LNCAP (cell line): ENCODE data around the gene CHDH.

Source experiments
- TF ChIP-seq, protein P1 (sequence below): fragments of 450-650 bp; IDR thresholded peaks from 2 replicates; pipeline ENCODE4 v1.5.1; 2017; ENCODE audit warnings: mild to moderate bottlenecking

The CHDH gene

DNA sequence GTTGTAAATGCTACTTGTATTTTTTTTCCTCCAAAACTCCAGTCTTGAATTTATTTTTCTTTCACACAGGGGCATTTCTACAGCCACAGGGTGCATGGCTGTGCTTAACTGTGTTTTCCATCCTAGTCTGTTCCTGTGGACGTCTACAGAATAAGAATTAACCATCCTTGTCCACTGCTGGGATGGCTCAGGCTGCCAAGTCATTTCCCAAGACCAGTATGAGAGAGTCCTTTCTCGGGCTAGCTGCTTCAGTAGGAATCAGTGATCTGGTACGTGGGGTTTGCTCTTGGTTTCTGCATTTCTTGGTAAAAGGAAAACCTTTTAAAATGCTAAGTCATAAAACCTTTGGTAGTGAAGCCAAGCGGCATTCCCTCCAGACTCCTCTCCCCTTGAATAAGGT, 29.8 kb downstream of the CHDH start:
- TF ChIP-seq, protein P1, sequence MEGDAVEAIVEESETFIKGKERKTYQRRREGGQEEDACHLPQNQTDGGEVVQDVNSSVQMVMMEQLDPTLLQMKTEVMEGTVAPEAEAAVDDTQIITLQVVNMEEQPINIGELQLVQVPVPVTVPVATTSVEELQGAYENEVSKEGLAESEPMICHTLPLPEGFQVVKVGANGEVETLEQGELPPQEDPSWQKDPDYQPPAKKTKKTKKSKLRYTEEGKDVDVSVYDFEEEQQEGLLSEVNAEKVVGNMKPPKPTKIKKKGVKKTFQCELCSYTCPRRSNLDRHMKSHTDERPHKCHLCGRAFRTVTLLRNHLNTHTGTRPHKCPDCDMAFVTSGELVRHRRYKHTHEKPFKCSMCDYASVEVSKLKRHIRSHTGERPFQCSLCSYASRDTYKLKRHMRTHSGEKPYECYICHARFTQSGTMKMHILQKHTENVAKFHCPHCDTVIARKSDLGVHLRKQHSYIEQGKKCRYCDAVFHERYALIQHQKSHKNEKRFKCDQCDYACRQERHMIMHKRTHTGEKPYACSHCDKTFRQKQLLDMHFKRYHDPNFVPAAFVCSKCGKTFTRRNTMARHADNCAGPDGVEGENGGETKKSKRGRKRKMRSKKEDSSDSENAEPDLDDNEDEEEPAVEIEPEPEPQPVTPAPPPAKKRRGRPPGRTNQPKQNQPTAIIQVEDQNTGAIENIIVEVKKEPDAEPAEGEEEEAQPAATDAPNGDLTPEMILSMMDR = no peak

DNA sequence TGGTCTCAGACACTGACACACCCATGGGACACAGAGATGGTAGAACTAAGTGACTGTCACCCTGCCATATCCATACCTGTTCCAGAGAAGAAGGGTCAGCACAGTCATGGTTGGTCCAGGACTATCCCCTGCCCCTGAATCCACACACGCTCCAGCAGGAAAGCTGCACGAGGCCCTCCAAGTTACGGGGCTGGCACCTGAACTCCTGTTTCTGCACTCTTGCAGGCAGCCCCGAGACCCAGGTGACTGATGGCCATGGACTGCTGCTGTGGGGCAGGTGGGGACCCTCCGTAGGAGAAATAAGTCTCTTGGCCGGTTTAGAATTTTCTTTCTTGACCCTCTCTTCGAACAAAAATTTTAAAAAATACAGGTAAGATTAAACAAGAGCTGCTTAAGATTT, 30.6 kb downstream of the CHDH start:
- TF ChIP-seq, protein P1 = no peak

DNA sequence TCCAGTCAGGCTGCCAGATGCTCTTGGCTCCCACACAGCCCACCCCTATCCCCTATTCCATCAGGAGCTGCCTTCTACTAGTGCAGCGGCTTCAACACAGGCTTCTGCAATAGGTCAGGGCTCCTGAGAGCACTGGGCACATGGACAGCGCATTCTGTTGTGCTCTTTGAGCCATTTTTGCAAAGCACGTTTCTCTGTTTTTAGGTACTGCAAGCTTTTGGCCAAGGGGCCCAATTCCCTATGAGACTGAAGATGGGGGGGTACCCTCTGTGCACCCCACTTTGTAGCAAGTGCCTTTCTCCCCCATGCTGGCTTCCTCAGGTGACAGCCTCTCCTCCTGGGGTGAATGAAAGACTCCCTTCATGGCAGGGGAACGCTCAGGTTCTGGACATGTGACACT, 31.2 kb downstream of the CHDH start:
- TF ChIP-seq, protein P1 = no peak

DNA sequence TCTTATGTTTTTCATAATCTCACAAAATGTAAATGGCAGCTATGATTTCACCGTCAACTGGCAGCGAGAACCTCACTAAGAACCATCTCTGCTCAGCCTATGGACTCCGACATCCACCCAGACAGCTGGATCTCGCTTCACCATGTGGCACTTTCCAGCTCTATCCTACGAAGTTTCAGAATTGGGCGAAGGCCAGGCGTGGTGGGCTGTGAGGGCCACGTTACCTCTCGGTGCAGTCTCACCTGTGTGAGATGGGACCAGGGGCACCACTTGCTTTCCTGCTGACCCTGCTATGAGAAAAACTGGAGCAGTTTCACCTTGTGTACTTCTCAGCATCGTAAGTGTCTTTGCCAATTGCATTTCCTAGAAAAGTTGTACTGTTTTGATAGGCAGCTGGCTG, 32.3 kb downstream of the CHDH start:
- TF ChIP-seq, protein P1 = no peak

DNA sequence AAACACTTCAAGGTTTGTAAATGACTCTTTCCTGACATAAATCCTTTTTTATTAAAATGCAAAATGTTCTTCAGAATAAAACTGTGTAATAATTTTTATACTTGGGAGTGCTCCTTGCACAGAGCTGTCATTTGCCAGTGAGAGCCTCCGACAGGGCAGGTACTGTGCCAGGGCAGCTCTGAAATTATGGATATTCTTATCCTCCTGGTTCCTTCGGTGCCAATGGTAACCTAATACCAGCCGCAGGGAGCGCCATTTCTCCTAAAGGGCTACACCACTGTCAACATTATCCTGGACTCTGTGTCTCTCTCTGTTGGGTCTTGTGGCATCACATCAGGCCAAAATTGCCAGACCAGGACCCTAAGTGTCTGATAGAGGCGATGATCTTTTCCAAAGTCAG, 33.0 kb downstream of the CHDH start:
- TF ChIP-seq, protein P1 = no peak

DNA sequence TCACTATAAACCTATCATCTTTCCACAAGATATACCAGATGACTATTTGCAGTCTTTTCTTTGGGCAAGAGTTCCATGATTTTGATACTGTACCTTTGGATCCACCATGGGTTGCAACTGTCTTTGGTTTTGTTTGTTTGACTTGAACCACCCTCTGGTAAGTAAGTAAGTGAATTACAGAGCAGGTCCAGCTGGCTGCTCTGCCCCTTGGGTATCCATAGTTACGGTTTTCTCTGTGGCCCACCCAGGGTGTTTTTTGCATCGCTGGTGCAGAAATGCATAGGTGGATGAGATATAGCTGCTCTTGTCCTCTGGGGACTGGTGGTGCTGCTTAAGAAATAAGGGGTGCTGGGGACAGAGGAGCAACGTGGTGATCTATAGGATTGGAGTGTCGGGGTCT, 33.8 kb downstream of the CHDH start:
- TF ChIP-seq, protein P1 = no peak

DNA sequence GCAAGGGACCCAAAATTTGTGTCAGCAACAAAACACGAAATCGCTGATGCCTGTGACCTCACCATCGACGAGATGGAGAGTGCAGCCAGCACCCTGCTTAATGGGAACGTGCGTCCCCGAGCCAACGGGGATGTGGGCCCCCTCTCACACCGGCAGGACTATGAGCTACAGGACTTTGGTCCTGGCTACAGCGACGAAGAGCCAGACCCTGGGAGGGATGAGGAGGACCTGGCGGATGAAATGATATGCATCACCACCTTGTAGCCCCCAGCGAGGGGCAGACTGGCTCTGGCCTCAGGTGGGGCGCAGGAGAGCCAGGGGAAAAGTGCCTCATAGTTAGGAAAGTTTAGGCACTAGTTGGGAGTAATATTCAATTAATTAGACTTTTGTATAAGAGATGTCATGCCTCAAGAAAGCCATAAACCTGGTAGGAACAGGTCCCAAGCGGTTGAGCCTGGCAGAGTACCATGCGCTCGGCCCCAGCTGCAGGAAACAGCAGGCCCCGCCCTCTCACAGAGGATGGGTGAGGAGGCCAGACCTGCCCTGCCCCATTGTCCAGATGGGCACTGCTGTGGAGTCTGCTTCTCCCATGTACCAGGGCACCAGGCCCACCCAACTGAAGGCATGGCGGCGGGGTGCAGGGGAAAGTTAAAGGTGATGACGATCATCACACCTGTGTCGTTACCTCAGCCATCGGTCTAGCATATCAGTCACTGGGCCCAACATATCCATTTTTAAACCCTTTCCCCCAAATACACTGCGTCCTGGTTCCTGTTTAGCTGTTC, 34.9 kb downstream of the CHDH start:
- TF ChIP-seq, protein P1 = no peak
